Measurements from ENCODE around the gene GPR15LG.

Gene GPR15LG

DNA sequence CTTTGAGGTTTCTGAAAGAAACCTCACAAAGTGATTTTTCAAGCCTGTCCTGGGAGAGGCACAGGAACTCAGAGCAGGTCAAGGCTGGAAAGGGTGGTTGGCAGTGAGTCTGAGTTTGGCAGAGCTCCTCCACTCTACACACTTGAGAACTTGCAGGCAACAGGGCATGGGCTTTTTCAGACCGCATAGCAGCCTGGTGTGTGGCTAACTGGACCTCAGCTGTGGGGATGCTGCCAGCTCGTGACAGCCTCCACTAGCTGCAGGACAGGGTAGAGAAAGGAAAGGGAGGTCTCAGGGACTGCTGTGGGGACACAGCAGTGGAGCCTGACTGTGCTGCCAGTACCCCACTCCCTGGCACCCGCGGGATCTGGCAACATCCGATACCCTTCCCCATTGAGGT lies 23.3 kb downstream of the GPR15LG start:
- CTCF ChIA-PET = interaction anchor here (0.5 kb wide), 1 partner anchor 90 kb away, joined by 4 read pairs; no protein-coding TSS in a partner anchor
- TF ChIP-seq CTCF (conservative IDR thresholded peaks at IDR 0.05; ENCODE audit: low read depth) = no peak
- no peak for DNase-seq (ENCODE audit: low spot score)
- POLR2A ChIA-PET (ENCODE audit: low non-redundant PET) = no interaction called here
- H3K27ac ChIP-seq = no peak overlapping the region

DNA sequence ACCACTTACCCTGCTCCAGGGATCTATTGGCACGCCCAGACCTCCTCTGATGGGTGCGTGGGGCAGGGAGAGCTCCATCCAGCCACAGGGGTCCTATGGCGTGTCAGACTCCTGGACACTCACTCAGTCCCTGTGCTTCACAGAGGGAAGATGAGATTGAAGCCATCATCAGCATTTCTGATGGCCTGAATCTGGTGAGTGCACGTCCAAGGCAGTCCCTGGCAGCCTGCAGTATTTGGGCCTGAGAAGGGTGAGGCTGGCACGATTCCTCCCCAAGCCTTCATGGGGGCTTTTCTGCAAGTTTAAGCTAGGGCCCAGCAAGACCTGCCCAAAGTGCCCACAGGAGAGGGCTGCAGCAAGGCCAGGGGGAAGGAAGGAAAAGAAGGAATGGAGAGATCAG lies 24.0 kb downstream of the GPR15LG start:
- DNase-seq (ENCODE audit: low spot score) = no peak
- CTCF ChIA-PET = no interaction called here
- no peak overlapping the region for H3K27ac ChIP-seq
- no peak for TF ChIP-seq CTCF (conservative IDR thresholded peaks at IDR 0.05; ENCODE audit: low read depth)
- POLR2A ChIA-PET (ENCODE audit: low non-redundant PET) = no interaction called here

GRCh38 chr10:84198206-84198915 lies 24.8 kb downstream of the GPR15LG start:
- DNase-seq (ENCODE audit: low spot score) = no peak
- no peak overlapping the region for H3K27ac ChIP-seq
- ChIA-PET CTCF (interaction anchor here (0.5 to 0.6 kb wide), 2 partner anchors 279 to 1484 kb away, joined by 3 to 4 read pairs; no protein-coding TSS in a partner anchor), POLR2A (ENCODE audit: low non-redundant PET) (no interaction called here)
- no peak for TF ChIP-seq CTCF (conservative IDR thresholded peaks at IDR 0.05; ENCODE audit: low read depth)

DNA sequence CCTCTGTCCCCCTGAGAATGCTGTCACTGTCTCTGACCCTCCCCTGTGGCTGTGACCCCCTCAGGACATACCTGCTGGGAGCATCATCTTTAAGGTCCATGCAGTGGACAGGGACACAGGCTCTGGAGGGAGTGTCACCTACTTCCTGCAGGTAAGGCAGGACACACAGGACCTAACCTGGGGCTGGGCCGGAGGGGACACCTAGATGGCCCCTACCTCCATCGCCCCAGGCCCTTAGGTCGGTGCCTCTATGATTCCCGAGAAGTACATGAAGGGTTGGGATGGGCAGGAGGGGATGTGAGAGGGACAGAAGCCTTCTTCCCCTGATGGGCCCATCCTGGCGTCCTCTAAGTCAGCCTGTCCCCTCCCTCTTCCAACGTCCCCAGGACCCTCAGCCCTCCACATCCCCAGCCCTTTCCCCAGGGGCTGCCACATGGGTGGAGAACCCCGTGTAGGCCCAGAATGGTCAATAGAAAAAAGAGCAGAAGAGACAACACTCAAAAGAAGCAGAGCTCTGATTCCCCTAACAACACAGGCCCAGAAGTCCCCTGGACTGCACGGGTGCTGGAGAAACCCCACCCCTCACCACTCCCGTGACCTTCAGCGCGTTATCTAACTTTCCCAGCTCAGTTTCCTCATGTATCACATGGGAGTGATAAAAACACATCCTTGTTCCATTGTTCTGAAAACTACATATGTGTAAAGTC lies 27.1 kb downstream of the GPR15LG start:
- POLR2A ChIA-PET (ENCODE audit: low non-redundant PET) = no interaction called here
- TF ChIP-seq CTCF (conservative IDR thresholded peaks at IDR 0.05; ENCODE audit: low read depth) = no peak
- CTCF ChIA-PET = no interaction called here

DNA sequence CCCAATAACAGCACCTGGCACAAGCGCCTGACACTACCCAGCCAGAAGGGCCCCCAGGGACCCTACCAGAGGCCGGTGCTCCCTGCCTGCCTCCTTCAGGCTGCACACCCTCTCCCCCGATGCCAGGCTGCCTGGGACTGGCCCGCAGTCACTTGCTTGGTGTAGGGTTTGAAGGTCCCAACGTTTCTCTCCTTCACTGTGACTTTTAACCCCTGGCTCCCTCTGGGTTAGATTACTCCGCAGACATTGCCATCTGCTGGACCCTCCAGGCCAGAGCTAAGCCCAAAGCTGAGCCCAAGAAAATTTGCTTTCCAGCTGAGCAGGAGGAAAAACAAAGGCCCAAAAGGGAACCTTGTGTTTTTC lies 27.6 kb downstream of the GPR15LG start:
- no peak for TF ChIP-seq CTCF (conservative IDR thresholded peaks at IDR 0.05; ENCODE audit: low read depth)
- no peak for DNase-seq (ENCODE audit: low spot score)
- CTCF ChIA-PET = no interaction called here
- POLR2A ChIA-PET (ENCODE audit: low non-redundant PET) = no interaction called here
- no peak overlapping the region for H3K27ac ChIP-seq

More for the DNA sequence above, 27.1 kb downstream of the GPR15LG start:
- no peak for DNase-seq (ENCODE audit: low spot score)
- no peak overlapping the region for H3K27ac ChIP-seq

GRCh38 chr10:84201682-84202081 lies 28.1 kb downstream of the GPR15LG start:
- TF ChIP-seq CTCF (conservative IDR thresholded peaks at IDR 0.05; ENCODE audit: low read depth) = no peak
- POLR2A ChIA-PET (ENCODE audit: low non-redundant PET) = no interaction called here
- CTCF ChIA-PET = no interaction called here
- H3K27ac ChIP-seq = no peak overlapping the region
- DNase-seq (ENCODE audit: low spot score) = no peak
